ENCODE measurements around the gene P4HTM.
A peak's percentile ranks its signal among the peaks of the same experiment; 100 is the strongest.

Gene P4HTM

GRCh38 chr3:49009396-49009795 is 19.4 kb downstream of the P4HTM start:
- DNase-seq = no peak

- DNase-seq = no peak
Observed at GRCh38 chr3:49012441-49013017, 22.5 kb downstream of the P4HTM start.

- no peak for DNase-seq
Observed at GRCh38 chr3:49013113-49013737, 23.2 kb downstream of the P4HTM start.

- no peak for DNase-seq
Observed at GRCh38 chr3:49013738-49014660, 24.0 kb downstream of the P4HTM start.

- no peak for DNase-seq
Observed at GRCh38 chr3:49015072-49015471, 25.0 kb downstream of the P4HTM start.

GRCh38 chr3:49015765-49016164 is 25.7 kb downstream of the P4HTM start:
- DNase-seq = no peak

- DNase-seq = no peak
Observed at GRCh38 chr3:49016414-49017228, 26.6 kb downstream of the P4HTM start.

GRCh38 chr3:49017229-49017970 is 27.4 kb downstream of the P4HTM start:
- DNase-seq = no peak

GRCh38 chr3:49017971-49018706 is 28.1 kb downstream of the P4HTM start, which contains the start of gene DALRD3:
Gene DALRD3, minus strand, starts transcription at chr3:49018580. Its CDS starts 16 bp downstream, at chr3:49018564.
- peak; percentile 62 for DNase-seq

GRCh38 chr3:49018707-49019006 is 28.6 kb downstream of the P4HTM start:
- DNase-seq = no peak

GRCh38 chr3:49019941-49020329 is 29.9 kb downstream of the P4HTM start:
- DNase-seq = no peak

- DNase-seq = no peak
Observed at GRCh38 chr3:49020330-49021212, 30.5 kb downstream of the P4HTM start.

GRCh38 chr3:49021213-49021812 is 31.3 kb downstream of the P4HTM start:
- DNase-seq = peak; percentile 91

- DNase-seq = peak; percentile 86
Observed at GRCh38 chr3:49021813-49022687, 32.0 kb downstream of the P4HTM start, which contains the start of gene NDUFAF3. Gene NDUFAF3, plus strand, starts transcription at chr3:49022121. Its CDS starts 24 bp downstream, at chr3:49022145.

GRCh38 chr3:49022688-49023171 is 32.7 kb downstream of the P4HTM start:
- DNase-seq = no peak

GRCh38 chr3:49023775-49024174 is 33.7 kb downstream of the P4HTM start:
- no peak for DNase-seq

GRCh38 chr3:49024449-49024848 is 34.4 kb downstream of the P4HTM start:
- no peak for DNase-seq

GRCh38 chr3:49025005-49025792 is 35.2 kb downstream of the P4HTM start:
- no peak for DNase-seq
